Neural progenitor cell (in vitro differentiated cells): ENCODE measurements around the gene CD59.

Experiments
- CTCF ChIP-seq: fragments of 200-600 bp; sonication (generic); IDR thresholded peaks from 2 replicates; pipeline ENCODE4 v1.5.1; 2017; ENCODE audit warnings: antibody characterized with exemption, mild to moderate bottlenecking
- EZH2 ChIP-seq: fragments of 200-600 bp; sonication (generic); IDR thresholded peaks from 2 replicates; pipeline ENCODE4 v1.6.1; 2017; ENCODE audit warnings: antibody characterized with exemption, mild to moderate bottlenecking, moderate library complexity

- TF ChIP-seq CTCF (no peak), EZH2 (no peak)
These were observed 70.7 kb downstream of the CD59 start for GRCh38 chr11:33665350-33666106.
